ENCODE results near the gene GCNT3. TPM values are rescaled to one million over a fixed set of nuclear protein-coding genes. Genes with fewer than 3 reads are reported as not detected.

Gene GCNT3
- total and polyA plus RNA-seq, 2 donors (not counting 3 experiments of a cell fraction or from before 2014, with no cell fraction given): not detected

DNA sequence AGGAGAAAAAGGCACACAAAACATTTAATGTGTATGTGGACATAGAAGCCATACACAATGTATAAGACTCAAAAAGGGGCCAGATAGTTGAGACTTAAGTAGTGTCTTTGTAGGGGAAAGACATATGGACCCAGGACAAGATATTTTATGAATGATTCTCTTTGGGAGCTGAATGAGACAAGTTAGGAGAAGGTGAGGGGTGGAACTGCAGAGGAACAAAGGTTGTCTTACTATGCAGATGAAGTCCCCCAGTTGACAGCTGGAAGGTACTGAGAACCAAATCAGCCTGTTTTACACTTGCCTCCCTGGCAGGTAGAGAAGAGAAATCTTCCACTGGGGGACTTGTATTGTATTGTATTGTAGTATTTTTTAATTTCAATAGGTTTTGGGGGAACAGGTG lies 14.9 kb upstream of the GCNT3 start:
- no peak for FAIRE-seq
- POLR2A ChIA-PET: no interaction called here
- Histone ChIP-seq H3K9me1 (replicated peaks; ENCODE audit: control insufficient read depth, extremely low read depth, insufficient read depth, low read length) (no peaks in the 10 kb centered on the region), H3K9ac (replicated peaks; ENCODE audit: extremely low read depth, insufficient read depth, low read length) (no peak overlapping the region), H3K27ac (ENCODE audit: insufficient read depth, low read depth, low read length) (no peak overlapping the region), H3K4me3 (replicated peaks in 1 of 3; ENCODE audit: insufficient read depth in 1 of 3, low read depth in 1 of 3, low read length in 3 of 3) (no peak overlapping the region), H3K4me2 (ENCODE audit: insufficient read depth, low read length) (no peak overlapping the region), H3K9me3 (replicated peaks; ENCODE audit: control insufficient read depth, insufficient read depth, low read length) (no peaks in the 10 kb centered on the region), H3K79me2 (ENCODE audit: control insufficient read depth, insufficient read depth, low read length) (no peaks in the 10 kb centered on the region), H2AFZ (ENCODE audit: low read depth, low read length) (no peak overlapping the region), H3K36me3 (ENCODE audit: control insufficient read depth in 2 of 2, extremely low read depth in 1 of 2, insufficient read depth in 2 of 2, low read length in 2 of 2) (no peaks in the 10 kb centered on the region), H3K4me1 (ENCODE audit: control insufficient read depth, extremely low read depth, insufficient read depth, low read length) (no peaks in the 10 kb centered on the region), H4K20me1 (replicated peaks; ENCODE audit: control insufficient read depth, extremely low read depth, insufficient read depth, low read length) (no peaks in the 10 kb centered on the region), H3K27me3 (ENCODE audit: control insufficient read depth in 2 of 2, insufficient read depth in 2 of 2, low read length in 2 of 2) (peaks cover 0 to 3% of the 10 kb centered on the region in 2 experiments)
- BruUV-seq (replicated peaks): no TSS peak
- dilution Hi-C loops (cut with MboI; ENCODE audit: extremely low pct_ligation_motif_present, low sequenced_read_pairs): no loop called here
- intact Hi-C loops (cut with micrococcal nuclease): no loop called here
- no peak for TF ChIP-seq POLR2A (IDR thresholded peaks at IDR 0.05; ENCODE audit: low read depth, low read length)
- TF ChIP-seq POLR2AphosphoS5 (IDR thresholded peaks at IDR 0.05; ENCODE audit: insufficient read depth, low read depth, low read length): no peak
- no peak for TF ChIP-seq MYC (IDR thresholded peaks at IDR 0.05; ENCODE audit: low read depth, low read length)
- TF ChIP-seq FOS (IDR thresholded peaks at IDR 0.05; ENCODE audit: borderline replicate concordance, insufficient read depth, low read length): no peak
- no peak for TF ChIP-seq EZH2 (IDR thresholded peaks at IDR 0.05; ENCODE audit: borderline replicate concordance, low read depth, low read length, severe bottlenecking)
- TF ChIP-seq GATA2 (IDR thresholded peaks at IDR 0.05; ENCODE audit: insufficient read depth, insufficient read length, low read depth, low read length): no peak
- DNase-seq (ENCODE audit: low read depth, low spot score): no peak
- CTCF ChIA-PET: interaction anchor here (1.6 kb wide), 1 partner anchor 67 kb away, joined by 3 read pairs; no protein-coding TSS in a partner anchor

DNA sequence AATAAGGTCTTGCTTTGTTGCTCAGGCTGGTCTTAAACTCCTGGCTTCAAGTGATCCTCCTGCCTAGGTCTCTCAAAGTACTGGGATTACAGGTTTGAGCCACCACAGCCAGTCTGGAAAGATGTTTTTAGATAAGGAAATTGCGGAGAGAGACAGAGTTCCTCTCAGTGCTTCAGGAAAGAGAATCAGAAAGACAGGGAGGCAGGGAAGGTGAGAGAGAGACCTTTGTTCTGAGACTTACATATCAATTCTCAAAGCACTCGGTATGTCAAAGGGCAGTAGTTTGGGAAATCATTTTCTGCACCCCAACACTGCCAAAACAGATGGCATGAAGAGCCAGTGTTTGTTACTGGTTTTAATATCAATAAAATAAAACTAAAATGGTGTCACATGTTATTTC lies 13.1 kb upstream of the GCNT3 start:
- Histone ChIP-seq H3K36me3 (ENCODE audit: control insufficient read depth in 2 of 2, extremely low read depth in 1 of 2, insufficient read depth in 2 of 2, low read length in 2 of 2) (no peaks in the 10 kb centered on the region), H3K79me2 (ENCODE audit: control insufficient read depth, insufficient read depth, low read length) (no peaks in the 10 kb centered on the region), H4K20me1 (replicated peaks; ENCODE audit: control insufficient read depth, extremely low read depth, insufficient read depth, low read length) (no peaks in the 10 kb centered on the region), H3K27ac (ENCODE audit: insufficient read depth, low read depth, low read length) (no peak overlapping the region), H3K27me3 (ENCODE audit: control insufficient read depth in 2 of 2, insufficient read depth in 2 of 2, low read length in 2 of 2) (peaks cover 0 to 3% of the 10 kb centered on the region in 2 experiments), H3K4me3 (replicated peaks in 1 of 3; ENCODE audit: insufficient read depth in 1 of 3, low read depth in 1 of 3, low read length in 3 of 3) (no peak overlapping the region), H3K4me2 (ENCODE audit: insufficient read depth, low read length) (no peak overlapping the region), H3K4me1 (ENCODE audit: control insufficient read depth, extremely low read depth, insufficient read depth, low read length) (no peaks in the 10 kb centered on the region), H3K9me3 (replicated peaks; ENCODE audit: control insufficient read depth, insufficient read depth, low read length) (no peaks in the 10 kb centered on the region), H2AFZ (ENCODE audit: low read depth, low read length) (no peak overlapping the region), H3K9ac (replicated peaks; ENCODE audit: extremely low read depth, insufficient read depth, low read length) (no peak overlapping the region), H3K9me1 (replicated peaks; ENCODE audit: control insufficient read depth, extremely low read depth, insufficient read depth, low read length) (no peaks in the 10 kb centered on the region)
- POLR2A ChIA-PET: no interaction called here
- FAIRE-seq (no peak), DNase-seq (ENCODE audit: low read depth, low spot score) (no peak)
- BruUV-seq (replicated peaks): no TSS peak
- CTCF ChIA-PET: interaction anchor here (0.7 kb wide), 1 partner anchor 13 kb away, joined by 3 read pairs; no protein-coding TSS in a partner anchor
- TF ChIP-seq FOS (IDR thresholded peaks at IDR 0.05; ENCODE audit: borderline replicate concordance, insufficient read depth, low read length) (no peak), POLR2AphosphoS5 (IDR thresholded peaks at IDR 0.05; ENCODE audit: insufficient read depth, low read depth, low read length) (no peak), POLR2A (IDR thresholded peaks at IDR 0.05; ENCODE audit: low read depth, low read length) (no peak), EZH2 (IDR thresholded peaks at IDR 0.05; ENCODE audit: borderline replicate concordance, low read depth, low read length, severe bottlenecking) (no peak), GATA2 (IDR thresholded peaks at IDR 0.05; ENCODE audit: insufficient read depth, insufficient read length, low read depth, low read length) (no peak)
- TF ChIP-seq, protein P1, sequence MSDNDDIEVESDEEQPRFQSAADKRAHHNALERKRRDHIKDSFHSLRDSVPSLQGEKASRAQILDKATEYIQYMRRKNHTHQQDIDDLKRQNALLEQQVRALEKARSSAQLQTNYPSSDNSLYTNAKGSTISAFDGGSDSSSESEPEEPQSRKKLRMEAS (IDR thresholded peaks at IDR 0.05; ENCODE audit: insufficient read depth, insufficient read length): no peak
- TF ChIP-seq, protein P2, sequence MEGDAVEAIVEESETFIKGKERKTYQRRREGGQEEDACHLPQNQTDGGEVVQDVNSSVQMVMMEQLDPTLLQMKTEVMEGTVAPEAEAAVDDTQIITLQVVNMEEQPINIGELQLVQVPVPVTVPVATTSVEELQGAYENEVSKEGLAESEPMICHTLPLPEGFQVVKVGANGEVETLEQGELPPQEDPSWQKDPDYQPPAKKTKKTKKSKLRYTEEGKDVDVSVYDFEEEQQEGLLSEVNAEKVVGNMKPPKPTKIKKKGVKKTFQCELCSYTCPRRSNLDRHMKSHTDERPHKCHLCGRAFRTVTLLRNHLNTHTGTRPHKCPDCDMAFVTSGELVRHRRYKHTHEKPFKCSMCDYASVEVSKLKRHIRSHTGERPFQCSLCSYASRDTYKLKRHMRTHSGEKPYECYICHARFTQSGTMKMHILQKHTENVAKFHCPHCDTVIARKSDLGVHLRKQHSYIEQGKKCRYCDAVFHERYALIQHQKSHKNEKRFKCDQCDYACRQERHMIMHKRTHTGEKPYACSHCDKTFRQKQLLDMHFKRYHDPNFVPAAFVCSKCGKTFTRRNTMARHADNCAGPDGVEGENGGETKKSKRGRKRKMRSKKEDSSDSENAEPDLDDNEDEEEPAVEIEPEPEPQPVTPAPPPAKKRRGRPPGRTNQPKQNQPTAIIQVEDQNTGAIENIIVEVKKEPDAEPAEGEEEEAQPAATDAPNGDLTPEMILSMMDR (IDR thresholded peaks at IDR 0.05; ENCODE audit: extremely low read depth in 1 of 2, insufficient read depth in 1 of 2, low read depth in 1 of 2, low read length in 2 of 2): no peak
- dilution Hi-C loops (cut with MboI; ENCODE audit: extremely low pct_ligation_motif_present, low sequenced_read_pairs) (no loop called here), intact Hi-C loops (cut with micrococcal nuclease) (no loop called here)

All from endothelial cell of umbilical vein (primary cell).